Measurements from ENCODE around the gene TMEM235.
"Not testable (repeated sequence)": the region's sequence is repeated elsewhere in the genome, so short reads cannot be mapped to it uniquely, and the experiment has no call there.

Gene TMEM235

DNA sequence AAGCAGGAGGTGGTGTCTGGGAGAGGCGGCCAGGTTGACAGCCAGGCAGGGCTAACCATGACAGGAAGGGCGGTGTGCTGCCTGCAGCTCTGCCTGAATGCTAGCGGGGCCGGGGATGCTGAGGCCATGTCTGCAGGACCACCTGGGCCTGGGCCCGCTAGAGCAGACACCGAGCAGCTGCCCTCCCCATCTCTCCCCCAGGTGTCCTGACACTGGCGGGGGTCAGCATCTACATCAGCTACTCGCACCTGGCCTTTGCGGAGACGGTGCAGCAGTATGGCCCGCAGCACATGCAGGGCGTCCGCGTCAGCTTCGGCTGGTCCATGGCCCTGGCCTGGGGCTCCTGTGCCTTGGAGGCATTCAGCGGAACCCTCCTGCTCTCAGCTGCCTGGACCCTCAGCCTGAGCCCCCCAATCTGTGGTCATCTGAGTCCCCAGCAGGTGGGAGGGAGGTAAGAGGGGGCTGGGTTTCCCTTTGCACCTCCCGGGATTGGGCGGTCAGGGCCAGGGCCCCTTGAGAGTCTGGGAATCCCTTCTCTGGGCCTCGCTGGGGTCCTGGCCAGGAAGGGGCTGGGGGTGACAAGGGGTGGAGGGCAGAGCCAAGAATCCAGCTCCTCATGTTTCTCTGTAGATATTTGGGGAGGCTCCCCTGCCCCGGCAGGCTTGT, 7.5 kb downstream of the TMEM235 start:
- no peak for DNase-seq

DNA sequence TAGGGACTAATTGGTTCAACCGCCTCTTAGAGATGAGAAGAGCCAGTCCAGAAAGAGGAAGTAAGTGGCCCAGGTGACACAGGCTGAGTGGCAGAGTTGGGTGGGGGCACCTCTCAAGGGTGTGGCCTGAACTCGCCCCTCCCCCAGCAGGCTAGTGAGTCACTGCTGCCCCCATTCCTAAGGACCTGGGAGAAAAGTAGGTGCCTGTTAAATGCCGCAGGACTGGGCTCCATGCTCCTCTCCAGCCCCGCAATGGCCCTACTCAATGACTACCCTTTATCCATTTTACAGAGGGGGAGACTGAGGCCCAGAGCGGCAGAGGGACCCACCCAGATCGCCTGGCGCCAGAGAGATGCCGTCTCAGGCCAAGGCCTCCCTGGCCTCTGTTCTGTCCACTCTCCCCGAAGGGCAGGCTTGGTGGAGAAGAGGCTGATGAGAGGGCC, 8.1 kb downstream of the TMEM235 start:
- DNase-seq: no peak

DNA sequence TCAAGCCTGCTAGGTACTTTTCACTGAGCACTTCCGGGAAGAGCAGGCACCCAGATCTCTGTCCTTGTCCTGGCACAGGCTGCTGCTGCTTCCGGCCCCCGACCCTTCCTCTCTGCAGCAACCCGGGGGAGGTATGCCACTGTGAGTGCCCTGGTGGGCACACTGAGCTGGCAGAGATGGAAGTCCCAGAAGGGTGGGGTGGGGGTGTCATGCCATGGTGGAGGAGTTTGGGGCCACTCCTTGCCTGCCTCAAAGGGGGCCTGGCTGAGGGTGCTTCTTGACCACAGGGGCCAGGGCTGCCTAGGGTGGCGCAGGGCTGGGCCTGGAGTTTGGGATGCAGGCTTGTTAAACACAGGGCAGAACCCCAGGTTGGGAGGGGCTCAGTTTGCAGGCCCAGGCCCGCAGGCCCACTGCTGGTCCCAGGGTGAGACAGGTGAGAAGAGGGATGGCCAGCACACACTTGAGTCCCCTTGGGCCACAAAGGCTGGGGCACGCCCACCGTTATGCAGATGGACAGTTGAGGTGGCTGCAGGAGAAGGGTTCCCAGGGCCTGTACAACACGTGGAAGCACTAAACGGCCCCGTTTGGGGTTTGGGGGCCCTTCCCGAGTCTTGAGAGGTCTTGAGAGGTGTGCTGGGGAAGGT, 8.7 kb downstream of the TMEM235 start:
- no peak for DNase-seq

DNA sequence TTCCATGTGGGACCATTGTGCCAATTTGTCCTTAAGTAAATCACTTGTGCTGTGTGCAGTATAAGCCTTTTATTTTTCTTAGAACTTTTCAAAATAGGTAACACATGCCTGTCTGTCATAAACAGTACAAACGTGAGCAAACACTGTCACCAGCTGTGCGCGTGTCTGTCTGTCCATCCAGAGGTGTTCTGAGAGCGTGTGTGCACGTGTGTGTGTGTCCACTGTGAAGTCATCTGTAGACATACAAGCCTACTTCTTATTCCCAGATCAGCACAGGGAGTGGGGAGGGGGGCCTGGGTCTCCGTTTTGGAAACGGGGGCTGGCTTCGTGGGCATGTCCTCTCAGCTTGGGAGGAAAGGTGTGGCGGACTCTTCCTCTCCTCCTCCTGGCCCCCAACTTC, 9.4 kb downstream of the TMEM235 start:
- no peak for DNase-seq

DNA sequence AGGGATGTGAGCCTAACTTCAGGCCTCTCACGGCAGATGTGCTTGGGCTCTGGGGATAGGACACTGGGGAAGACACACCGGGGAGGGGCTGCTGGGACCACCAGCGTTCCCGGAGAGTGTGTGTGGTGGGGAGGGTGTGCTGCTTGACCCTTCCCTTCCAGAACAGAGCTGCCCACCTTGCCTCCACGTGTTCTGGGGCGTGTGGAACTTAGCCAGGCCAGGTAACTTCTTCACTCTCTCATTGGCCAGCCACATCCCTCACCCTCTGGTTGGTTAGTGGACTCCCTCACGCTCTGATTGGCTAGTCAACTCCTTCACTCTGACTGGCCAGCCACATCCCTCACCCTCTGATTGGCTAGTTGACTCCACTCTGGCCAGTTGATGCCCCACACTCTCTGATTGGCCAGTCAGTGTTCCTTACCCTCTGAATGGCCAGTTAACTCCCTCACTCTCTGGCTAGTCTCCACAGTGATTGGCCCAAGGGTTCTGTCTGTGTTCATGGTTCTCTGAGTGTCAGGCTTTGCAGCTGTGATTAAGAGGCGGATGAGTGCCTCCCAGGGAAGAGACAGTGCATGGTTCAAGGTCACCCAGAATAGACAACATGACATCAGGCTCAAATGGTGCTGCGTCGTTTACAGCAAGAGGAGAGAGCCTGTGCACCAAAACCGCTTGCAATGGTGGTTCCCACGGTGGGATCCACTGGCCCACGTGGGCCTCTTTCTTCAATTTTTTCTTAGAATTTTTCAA, 10.0 kb downstream of the TMEM235 start:
- DNase-seq: peak; percentile 61

DNA sequence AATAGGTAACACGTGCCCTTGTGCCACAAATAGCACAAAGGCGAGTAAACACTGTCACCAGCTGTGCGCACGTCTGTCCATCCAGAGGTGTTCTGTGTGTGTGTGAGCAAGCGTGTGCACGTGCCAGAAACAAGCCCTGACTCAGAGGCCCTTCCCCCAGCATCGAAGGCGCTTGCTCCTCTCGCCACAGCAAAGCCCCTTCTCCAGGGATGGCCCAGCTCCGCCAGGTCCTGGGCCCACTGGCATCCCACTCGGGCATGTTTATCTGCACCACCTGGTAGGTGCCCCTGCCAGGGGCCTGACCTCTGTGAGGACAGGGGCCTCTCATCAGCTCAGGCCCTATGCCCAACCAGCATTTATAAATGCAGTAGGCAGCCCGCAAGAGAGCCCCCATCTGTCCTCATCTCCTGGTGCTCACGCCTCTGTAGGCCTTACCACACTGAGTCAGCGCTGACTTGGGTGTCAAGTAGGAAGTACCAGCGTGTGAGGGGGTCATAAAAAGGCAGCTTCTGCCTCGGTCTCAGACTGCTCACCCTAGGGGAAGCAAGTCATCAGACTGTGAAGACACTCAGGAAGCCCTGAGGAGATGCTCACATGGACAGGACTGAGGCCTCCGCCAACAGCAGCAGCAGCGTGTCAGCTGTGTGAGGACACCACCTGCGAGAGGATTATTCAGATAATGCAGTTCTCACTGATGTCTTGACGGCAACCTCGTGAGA, 10.8 kb downstream of the TMEM235 start:
- DNase-seq: no peak

DNA sequence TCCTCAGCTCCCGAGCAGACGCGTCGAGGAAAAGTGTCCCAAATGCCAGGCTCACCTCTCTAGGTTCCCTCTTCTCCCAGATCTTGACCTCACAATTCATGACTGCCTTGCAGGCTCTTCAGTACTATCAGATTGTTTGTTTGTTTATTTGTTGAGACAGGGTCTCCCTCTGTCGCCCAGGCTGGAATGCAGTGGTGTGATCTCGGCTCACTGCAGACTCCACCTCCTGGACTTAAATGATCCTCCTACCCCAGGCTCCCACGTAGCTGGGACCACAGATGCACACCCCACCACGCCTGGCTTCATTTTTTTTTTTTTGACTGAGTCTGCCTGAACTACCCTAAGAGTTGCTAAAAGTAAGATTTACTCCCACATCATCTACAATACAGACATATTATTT, 15.9 kb downstream of the TMEM235 start:
- no peak for DNase-seq

DNA sequence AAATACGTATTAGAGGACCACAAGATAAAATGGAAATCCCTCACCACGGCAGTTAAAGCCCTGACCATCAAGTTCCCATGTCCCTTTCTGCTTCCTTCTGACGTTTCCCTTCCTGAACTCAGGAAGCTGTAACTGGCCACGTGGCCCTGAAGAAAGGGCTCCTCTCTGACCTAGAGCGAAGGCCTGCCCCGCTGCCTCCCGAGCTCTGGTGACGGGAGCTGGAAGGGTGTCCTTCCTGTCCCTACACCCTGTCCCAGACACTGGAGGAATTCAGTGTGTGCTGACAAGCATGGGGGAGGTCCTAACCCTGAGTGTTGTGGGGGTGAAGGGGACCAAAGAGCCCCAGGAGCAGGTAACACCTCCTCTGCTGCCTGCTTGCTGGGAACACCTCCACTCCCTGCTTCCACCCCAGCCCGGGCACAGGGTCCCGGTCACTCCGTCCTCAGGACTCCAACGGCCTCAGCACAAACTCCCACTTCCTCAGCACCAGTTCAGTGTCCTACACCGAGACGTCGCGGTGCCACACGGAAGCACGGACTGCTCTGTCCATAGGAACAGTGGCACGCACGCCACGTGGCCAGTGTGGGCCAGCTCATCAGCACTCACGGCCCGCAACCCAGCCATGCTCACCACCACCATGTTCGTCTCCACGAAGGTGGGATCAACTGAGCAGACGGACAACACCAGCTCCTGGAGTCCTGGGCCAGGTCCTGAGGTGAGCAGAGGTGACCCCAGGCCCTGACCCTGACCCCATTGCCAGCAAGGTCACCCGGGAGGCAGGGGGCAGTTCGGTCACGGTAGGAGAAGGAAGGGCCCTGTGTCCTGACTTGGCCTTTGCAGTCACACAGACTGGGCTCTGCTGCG, 16.9 kb downstream of the TMEM235 start:
- no peak for DNase-seq

DNA sequence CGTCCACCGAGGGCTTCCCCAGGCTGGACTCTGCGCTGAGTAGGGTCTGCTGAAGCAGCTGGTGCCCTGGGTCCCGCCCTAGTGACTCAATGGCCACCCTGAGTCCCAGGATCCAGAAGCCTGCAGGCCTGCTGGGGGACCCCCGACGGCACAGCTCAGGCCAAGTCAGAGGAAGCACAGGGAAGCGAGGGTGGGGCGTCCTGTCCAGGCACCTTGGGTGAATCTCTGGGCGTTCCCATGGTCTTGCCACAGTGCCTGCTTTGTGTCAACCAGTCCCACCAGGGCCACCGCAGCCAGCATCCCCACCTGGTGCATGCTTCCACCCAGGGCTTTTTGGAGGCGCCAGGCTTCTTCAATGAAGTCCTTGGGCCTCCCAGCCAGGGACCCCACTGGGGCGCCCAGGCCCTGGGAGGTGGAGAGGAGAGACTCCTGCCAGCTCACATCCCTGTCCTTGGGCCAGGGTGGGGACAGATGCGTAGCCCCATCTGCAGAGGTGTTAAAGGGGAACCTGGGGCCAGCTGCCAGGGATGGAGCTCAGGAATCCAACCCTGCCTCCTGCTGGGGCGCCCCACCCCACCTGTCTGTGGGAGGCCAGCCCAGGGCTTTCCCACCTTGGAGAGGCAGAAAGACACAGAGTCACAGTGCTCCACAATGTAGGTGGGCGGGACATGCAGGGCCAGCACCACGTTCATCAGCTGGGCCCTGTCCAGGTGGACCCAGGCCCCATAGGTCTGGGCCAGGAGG, 17.8 kb downstream of the TMEM235 start:
- DNase-seq: no peak

DNA sequence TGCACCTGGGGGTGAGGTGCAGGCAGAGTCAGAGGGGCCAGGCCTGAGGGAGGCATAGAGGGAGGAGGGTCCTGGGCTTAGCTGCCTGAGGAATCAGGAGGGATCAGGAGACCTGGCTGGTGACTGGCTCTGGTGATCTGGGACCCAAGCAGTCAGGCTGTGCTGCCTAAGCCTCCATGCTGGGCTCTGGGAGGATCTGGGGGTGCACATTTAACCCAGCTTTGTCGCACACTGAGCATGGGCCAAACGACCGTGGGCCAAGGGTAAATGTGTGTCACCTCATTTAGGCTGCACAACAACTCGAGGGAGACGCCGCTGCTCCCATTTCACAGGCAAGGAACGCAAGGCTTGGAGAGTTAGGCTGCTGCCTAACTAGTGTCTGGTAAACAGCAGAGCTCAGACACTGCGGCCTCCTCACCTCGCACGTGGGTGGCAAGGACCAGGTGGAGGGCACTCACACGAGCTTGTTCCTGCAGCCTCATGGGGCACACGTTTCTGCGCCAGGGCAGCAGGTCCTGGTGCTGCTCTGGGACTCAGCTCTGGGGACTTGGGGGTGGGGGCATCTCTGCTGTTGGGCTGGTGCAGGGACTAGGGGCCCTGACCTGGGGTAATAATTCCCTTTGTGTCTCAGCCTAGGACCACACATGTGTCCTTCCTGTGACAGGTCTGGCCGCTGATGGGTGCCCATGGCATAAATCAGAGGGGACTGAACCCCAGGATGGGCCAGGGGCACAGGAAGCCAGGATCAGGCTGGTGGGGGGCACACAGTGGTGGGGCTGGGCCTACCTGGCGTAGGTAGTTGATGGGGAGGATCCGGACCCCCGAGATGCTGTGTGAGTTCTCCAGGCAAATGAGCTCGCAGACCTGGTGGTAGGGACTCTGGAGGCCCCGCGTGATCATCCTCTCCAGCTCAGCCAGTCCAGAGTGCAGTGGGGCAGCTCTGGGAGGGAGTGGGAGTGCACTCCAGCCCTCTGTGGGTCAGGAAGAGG, 18.7 kb downstream of the TMEM235 start:
- DNase-seq: no peak

DNA sequence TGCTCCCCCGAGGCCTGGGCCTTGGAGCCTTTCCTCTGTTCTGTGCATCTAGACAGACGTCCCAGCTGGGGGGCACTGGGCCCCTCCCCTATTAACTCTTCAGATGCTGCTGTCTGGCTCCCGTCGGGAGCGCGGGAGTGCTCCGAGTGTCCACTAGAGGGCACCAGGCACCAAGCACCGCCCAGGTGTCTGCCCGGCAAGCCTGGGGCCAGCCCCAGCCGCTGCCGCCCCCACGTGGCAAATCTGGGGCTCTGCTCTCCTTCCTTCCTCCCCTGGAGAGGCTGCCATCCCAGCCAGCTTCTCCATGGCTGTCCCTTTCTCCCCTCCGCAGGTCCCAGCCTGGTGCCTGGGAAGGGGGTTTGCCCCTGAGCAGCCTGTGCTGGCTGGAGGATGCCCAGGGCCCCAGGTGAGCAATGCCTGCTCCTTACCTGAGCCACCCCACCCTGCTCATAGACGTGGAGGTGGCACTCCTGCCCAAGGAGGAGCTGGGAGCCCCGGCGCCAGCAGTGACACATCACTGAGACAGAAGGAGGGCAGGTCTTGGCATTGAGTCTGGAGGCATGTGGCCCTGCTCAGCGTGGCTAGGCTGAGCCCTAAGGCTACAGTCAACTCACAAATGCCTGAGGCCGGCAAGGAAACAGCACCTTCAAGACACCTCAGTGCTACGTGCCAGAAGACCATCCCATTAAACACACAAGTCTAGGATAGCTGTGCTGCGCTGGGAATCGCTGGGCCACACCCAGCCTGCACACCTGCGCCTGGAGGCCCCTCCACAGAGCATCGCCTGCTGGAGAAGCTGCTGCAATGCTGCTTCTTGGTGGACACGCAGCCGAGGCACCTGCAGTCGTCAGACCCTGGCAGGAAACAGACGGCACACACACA, 19.7 kb downstream of the TMEM235 start:
- DNase-seq: peak; percentile 78

DNA sequence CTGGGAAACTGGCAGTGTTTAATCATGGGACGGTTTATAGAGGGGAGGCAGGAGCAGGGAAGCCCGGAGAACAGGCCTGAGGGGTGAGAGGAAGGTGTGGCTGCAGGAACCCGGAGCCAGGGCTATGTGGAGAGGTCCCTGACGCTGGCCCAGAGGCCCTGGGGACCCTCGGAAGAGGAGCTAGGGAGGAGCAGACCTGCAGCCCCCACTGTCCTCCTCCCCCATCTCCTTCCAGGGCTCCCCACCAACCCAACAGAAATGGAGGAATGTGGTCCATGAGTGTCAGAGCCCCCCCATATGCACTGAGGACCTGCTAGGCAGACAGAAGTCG, 20.3 kb downstream of the TMEM235 start:
- no peak for DNase-seq

DNA sequence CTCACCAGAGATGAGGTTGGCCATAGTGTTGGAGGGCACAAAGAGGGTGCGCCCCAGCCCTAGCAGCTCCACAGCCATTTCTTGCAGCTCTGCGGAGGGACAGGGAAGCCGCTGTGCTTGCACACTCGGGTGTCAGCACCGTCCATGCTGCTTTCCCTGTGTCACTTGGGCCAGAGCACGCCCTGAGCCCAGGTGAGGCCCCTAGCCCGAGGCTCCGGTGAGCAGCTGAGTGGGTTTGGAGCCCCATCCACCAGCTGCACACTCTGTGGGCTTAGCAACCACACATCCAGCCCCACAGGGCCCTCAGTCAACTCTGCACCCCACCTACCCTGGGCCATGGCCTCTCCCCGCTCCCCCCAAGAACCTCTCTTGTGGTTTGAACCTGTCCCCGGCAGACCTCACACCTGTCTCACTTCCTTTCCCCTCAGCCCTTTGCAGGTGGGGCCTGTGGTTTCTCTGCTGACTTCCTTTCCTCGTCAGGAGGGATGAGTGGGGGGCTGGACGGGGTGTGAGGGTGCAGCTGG, 20.7 kb downstream of the TMEM235 start:
- no peak for DNase-seq

DNA sequence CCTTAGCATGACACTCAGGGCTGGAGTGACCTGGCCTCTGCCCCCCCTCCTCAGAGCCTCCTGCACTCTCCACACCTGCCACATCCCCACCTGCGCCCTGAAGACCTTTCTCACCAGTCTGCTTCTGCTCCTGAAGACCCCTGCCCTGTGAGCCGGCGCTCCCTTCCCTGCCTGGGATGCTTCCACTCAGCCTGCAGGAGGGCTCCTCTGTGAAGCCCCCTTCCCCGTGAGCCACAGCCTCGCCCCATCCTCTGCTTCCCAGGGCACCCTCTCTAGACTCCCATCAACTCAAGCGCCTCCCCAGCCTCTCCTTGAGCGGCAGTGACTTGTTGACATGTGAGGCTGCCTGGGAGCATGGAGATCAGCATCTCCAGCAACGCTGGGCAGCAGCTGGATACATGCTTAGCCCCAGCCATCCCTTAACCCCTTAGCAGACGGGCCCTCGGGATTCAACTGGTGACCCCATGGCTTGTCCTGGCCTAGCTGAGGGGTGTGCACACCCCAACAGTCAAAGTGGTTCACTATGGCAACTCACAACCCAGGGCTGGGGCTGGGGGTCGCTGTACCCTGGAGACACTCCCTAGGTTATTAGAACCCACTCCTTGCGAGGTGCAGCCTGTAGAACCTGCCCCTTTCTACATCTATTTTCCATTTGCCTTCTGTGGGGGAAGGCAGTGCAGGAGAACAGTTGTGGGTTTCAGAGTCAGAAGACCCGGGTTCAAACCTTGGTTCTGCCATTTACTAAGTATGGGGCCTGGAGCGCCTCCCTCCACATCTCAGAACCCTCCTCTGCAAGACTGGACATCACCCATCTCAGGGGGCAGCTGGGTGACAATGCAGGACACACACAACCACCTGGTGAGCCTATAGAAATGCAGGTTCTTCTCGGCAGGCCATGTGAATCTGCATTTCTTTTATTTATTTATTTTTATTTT, 21.5 kb downstream of the TMEM235 start:
- no peak for DNase-seq

DNA sequence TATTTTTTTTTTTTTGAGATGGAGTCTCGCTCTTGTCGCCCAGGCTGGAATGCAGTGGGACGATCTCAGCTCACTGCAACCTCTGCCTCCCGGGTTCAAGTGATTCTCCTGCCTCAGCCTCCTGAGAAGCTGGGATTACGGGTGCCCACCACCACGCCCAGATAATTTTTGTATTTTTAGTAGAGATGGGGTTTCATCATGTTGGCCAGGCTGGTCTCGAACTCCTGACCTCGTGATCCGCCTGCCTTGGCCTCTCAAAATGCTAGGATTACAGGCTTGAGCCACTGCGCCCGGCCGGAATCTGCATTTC, 22.2 kb downstream of the TMEM235 start:
- DNase-seq: not testable (repeated sequence)

DNA sequence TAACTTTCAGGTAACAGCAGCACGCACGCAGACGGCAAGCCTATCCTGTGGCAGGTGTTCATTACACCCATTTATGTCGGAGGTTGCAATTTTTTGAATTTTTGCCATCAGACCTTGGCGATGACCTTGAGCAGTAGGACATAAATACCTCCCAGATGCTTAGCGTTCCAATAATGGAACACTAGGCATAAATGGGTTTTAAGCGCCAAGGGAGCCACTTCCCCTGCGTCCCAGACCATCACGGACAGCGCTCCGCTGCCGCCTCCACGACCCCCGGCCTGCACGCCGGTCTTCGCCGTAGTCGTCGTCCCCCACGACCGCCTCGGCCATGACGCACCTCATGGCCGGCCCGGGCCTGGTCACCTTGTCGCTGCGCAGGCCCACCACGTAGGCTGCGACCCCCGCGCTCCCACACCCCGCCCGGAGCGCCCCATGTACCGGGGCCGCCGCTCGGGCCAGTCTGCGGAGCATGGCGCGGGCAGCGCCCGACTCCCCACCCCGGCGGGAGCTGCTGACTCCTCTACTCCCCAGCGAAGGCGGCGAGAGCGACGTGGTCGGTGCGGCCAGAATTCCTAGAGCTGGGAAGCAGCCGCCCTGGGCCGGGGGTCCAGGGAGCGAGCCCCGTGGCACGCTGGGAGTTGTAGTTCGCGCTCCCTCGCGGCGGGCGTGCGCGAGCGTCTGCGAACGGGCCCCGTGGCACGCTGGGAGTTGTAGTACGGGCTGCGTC, 22.7 kb downstream of the TMEM235 start:
- DNase-seq: peak; percentile 82

DNA sequence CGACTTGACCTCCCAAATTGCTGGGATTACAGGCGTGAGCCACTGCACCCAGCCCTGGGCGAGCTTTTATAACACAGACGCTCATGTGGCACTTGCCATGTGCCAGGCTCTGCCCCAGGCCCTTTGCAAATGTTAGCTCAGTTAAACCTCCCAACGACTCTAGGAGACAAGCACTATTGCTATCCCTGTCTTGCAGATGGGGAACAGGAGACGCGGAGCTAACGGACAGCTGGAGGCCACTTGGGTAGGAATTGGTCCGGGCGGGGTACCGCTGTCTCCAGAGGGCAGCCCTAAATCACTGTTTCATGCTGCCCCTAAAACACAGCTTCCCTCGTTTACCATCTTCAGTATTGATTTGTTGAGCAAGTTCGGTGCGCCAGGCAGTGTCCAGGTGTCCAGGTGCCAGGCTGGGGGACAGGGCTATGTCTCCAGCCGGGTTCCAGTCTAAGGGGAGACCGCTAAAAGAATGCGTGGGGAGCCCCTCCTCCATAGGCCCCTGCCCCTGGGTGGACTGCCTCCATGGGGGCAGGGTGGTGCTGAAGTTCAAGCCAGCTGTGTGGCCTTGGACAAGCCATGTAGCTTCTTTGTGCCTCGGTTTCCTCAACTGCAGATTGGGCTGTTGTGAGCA, 23.7 kb downstream of the TMEM235 start:
- DNase-seq: no peak
